Left lobe of liver (tissue), 2 donors: ENCODE results near the gene PIK3AP1. TPM values are rescaled to one million over a fixed set of nuclear protein-coding genes. Genes with fewer than 3 reads are reported as not detected.
A peak's percentile ranks its signal among the peaks of the same experiment; 100 is the strongest.
"Not testable (repeated sequence)": the region's sequence is repeated elsewhere in the genome, so short reads cannot be mapped to it uniquely, and the experiment has no call there.

Experiments
- ATAC-seq: fragments of 200-7000 bp; cut with Tn5 transposase; one replicate; pipeline ENCODE4 v1.9.1; 2020; ENCODE audit warnings: mild to moderate bottlenecking, moderate library complexity
- DNase-seq: peaks from one replicate; pipeline ENCODE4 v3.0.0-alpha.2; 2020; ENCODE audit warnings: low spot score
- total RNA-seq: library from RNA; stranded (reverse); gene quantifications from one replicate; pipeline ENCODE4 v1.2.1, GENCODE V29; 2021
- donor health status: DM: no; HTN: no; CAD: no; lungs with moderate emphysema.
- donor health status: DM: no; HTN: yes; CAD: no.

PIK3AP1 gene, protein sequence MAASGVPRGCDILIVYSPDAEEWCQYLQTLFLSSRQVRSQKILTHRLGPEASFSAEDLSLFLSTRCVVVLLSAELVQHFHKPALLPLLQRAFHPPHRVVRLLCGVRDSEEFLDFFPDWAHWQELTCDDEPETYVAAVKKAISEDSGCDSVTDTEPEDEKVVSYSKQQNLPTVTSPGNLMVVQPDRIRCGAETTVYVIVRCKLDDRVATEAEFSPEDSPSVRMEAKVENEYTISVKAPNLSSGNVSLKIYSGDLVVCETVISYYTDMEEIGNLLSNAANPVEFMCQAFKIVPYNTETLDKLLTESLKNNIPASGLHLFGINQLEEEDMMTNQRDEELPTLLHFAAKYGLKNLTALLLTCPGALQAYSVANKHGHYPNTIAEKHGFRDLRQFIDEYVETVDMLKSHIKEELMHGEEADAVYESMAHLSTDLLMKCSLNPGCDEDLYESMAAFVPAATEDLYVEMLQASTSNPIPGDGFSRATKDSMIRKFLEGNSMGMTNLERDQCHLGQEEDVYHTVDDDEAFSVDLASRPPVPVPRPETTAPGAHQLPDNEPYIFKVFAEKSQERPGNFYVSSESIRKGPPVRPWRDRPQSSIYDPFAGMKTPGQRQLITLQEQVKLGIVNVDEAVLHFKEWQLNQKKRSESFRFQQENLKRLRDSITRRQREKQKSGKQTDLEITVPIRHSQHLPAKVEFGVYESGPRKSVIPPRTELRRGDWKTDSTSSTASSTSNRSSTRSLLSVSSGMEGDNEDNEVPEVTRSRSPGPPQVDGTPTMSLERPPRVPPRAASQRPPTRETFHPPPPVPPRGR
- 35.7 TPM for total RNA-seq

GRCh38 chr10:96720422-96721206, at the start of gene PIK3AP1:
Gene PIK3AP1, minus strand, starts transcription at chr10:96720514. Its CDS starts 120 bp downstream, at chr10:96720394.
- peak; percentile 86 for ATAC-seq
- DNase-seq: peak; percentile 82

GRCh38 chr10:96768136-96768535, 47.8 kb upstream of the PIK3AP1 start:
- ATAC-seq: no peak

DNA sequence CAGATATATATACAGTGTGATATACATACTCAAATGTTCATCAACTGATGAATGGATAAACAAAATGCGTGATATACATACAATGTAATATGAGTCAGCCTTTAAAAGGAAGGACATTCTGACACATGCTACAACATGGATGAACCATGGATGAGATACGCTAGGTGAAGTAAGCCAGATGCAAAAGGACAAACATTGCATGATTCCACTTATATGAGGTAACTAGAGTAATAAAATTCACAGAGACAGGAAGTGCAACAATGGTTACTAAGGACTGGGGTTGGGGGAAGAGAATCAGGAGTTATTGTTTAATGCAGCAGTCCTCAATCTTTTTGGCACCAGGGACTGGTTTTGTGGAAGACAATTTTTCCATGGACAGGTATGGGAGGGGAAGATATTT, 47.3 kb upstream of the PIK3AP1 start:
- no peak for ATAC-seq
- no peak for DNase-seq

More at GRCh38 chr10:96768136-96768535, 47.8 kb upstream of the PIK3AP1 start:
- DNase-seq: no peak

DNA sequence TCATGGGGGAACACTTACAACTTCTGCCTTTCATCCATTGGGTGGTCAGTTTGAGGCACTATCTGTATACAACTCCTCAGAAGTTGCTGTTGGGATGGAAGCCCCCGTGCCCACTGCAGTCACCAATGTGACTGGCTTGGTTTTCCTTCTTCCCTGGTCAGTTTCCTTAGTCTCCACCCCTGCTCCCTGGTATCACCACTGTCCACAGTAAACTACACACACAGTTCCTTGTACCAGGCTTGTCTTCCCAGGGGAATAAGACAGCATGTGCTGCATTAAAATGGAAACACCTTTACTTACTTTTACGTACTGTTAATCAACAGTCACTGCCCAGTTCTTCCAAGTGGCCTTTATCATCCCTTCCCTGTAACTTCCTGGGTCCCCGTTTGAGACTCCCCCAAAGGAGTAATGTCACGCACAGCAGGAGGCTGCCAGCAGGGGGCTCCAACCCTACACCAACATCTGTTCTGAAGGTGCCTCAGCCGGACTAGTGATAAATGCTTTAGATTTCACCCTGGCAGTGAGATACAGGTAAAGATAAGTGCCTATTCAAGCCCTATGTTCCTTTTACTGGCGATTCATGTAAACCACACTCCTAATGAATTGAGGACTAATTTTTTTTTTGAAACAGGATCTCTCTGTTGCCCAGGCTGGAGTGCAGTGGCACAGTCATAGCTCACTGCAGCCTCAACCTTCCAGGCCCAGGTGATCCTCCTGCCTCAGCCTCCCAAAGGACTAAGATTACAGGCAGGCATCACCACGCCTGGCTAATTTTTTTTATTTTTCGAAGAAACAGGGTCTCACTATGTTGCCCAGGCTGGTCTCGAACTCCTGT, 45.3 kb upstream of the PIK3AP1 start:
- DNase-seq (peak; percentile 62), ATAC-seq (peak; percentile 94)

GRCh38 chr10:96764425-96765060, 44.2 kb upstream of the PIK3AP1 start:
- DNase-seq: no peak
- no peak for ATAC-seq

DNA sequence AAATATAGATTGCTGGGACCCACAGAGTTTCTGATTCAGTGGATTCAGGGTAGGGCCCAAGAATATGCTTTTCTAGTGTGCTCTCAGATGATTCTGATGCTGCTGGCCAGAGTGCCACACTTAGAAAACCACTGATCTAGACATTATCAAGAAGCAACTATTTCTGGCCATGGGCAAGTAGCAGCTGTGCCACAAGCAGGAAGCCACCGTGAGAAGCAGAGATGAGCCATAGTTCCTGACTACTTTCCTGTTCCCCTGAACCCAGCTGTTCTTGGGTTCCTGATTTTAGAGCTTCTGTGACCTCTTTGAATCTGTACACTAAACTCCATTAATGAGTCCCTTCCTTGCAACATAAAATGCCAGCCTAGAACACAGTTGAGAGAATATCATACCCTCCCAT, 38.1 kb upstream of the PIK3AP1 start:
- DNase-seq (no peak), ATAC-seq (peak; percentile 19)

DNA sequence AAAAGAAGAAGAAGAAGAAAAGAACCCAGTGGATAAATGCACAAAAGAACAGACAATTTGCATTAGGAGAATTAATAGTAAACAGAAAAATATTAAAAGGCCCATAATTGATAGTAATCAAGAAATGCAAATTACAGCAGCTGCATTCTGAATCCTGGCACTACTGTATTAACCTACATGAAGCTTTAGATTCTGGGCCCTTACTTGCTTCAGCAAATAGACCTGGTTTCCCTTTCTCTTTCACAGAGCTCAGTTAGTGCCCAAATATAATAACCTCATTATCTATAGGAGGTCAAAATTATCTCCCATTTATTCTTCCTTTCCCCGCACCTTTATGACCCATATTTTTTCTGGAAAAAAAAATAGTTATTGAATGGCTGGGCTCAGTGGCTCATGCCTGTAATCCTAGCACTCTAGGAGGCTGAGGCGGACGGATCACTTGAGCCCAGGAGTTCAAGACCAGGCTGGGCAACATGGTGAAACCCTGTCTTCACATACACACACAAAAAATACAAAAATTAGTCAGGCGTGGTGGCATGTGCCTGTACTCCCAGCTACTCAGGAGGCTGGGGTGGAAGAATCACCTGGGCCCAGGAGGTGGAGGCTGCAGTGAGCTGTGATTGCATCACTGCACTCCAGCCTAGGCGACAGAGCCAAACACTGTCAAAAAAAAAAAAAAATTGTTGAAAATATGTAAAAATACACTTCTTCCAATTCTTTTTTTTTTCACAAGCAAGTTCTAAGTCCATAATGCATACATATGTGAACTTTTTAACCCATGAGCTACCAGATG, 36.0 kb upstream of the PIK3AP1 start:
- DNase-seq (no peak), ATAC-seq (no peak)

- ATAC-seq: no peak
- no peak for DNase-seq
These were observed 33.6 kb upstream of the PIK3AP1 start for GRCh38 chr10:96753956-96754355.

GRCh38 chr10:96752375-96752774, 32.1 kb upstream of the PIK3AP1 start:
- no peak for ATAC-seq

GRCh38 chr10:96750316-96750715, 30.0 kb upstream of the PIK3AP1 start:
- not testable (repeated sequence) for ATAC-seq, DNase-seq

More at GRCh38 chr10:96752375-96752774, 32.1 kb upstream of the PIK3AP1 start:
- DNase-seq: no peak

- no peak for ATAC-seq
- peak; percentile 34 for DNase-seq
These were observed 27.6 kb upstream of the PIK3AP1 start for GRCh38 chr10:96747734-96748550.

GRCh38 chr10:96746503-96746902, 26.2 kb upstream of the PIK3AP1 start:
- ATAC-seq: no peak
- peak; percentile 16 for DNase-seq

DNA sequence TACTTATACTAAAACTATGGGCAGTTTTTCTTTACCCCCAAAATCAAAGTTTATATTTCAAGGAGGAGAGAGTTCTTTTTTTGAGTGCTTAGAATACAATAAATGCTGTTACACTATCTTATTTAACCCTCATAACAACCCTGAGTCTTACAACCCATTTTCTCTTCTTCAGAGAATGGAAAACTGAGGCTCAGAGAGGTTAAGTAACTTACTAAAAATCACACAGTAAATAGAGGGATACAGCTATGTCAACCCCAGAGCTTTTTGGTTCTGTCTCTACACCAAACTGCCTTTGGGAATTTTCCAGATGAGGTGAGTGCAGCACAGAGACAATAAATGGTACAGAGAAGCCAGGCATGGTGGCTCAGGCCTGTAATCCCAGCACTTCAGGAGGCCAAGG, 25.6 kb upstream of the PIK3AP1 start:
- ATAC-seq: no peak
- DNase-seq: no peak

GRCh38 chr10:96743988-96744585, 23.8 kb upstream of the PIK3AP1 start:
- DNase-seq: peak; percentile 21
- peak; percentile 73 for ATAC-seq

DNA sequence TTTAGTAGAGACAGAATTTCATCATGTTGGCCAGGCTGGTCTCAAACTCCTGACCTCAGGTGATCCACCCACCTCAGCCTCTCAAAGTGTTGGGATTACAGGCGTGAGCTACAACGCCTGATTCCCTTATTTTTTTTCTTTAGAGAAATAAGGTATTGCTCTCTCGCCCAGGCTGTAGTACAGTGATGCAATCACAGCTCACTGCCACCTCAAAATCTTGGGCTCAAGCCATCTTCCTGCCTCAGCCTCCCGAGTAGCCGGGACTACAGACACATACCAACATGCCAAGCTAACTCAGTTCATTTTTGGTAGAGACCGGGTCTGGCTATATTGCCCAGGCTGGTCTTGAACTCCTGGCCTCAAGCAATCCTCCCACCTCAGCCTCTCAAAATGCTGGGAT, 21.2 kb upstream of the PIK3AP1 start:
- ATAC-seq (peak; percentile 55), DNase-seq (peak; percentile 43)

- ATAC-seq (peak; percentile 69), DNase-seq (peak; percentile 56)
These were observed 20.4 kb upstream of the PIK3AP1 start for GRCh38 chr10:96740579-96741281.

DNA sequence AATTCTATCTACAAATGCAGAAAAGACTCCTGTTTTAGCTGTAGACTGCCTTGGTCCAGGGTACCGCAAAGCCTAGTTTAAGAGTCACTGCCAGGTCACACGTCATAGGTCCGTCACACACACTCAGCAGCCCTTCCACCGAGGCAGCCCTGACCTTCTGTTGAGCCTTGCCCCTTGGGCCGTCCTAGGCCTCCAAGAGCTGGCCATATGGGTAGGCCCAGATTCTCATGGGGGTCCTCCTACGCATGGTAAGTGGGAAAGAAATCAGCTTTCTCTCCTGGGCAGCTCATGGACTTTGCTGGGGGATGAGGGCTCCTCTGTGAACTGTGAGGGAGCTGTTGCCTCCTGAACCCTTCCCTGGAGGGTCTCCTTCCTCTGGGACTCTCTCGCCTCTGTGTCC, 19.8 kb upstream of the PIK3AP1 start:
- DNase-seq: peak; percentile 43
- no peak for ATAC-seq
